Measurements from ENCODE around the gene CAPN14.

The CAPN14 gene

GRCh38 chr2:31241625-31242270, 24.4 kb upstream of the CAPN14 start:
- peak; percentile 0 for DNase-seq

DNA sequence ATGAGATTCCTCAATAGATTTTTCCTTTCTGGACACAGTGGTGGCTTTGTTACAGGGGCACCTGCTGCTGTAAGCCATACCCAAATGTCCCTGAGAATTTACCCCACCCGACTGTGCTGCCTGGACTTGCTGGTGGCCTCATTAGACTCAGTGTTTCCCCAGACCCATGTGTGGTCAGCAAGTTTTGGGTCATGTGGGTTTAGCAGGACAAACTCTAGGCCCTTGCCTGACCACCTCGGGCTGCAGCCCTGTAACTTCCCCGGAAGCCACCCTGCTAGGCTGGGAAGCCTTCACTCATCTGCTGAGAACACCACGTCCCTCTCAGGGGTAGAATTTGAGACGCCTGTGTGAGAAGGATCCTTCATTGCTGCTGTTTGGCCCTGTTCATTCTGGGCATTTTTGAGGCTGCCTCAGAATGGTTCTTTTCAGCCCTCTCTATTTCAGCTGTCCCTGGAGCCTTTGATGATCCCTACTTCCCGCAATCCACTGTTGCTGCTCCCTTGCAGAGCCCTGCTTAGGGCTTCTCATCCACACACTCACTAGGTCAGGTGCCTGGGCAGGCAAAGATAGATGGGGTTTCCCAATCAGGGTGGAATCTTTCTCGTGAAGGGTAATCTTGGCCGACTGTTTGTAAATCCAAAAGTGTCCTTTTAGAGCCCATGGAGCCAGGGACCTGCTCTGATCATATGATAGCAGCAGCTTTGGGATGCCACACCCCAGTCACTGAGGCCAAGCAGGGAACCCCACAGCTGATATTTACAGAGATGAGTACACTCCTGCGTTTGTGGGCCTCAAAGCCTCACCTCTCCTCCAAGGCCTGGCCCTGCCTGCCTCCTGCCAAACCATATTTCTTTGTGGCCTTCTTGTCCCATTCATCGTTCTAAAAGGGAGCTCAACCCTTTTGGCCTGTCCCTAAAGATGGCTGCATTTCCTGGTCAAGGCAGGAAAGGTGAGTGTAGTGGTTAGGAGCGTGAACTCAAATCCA, 23.4 kb upstream of the CAPN14 start:
- DNase-seq, result no peak

DNA sequence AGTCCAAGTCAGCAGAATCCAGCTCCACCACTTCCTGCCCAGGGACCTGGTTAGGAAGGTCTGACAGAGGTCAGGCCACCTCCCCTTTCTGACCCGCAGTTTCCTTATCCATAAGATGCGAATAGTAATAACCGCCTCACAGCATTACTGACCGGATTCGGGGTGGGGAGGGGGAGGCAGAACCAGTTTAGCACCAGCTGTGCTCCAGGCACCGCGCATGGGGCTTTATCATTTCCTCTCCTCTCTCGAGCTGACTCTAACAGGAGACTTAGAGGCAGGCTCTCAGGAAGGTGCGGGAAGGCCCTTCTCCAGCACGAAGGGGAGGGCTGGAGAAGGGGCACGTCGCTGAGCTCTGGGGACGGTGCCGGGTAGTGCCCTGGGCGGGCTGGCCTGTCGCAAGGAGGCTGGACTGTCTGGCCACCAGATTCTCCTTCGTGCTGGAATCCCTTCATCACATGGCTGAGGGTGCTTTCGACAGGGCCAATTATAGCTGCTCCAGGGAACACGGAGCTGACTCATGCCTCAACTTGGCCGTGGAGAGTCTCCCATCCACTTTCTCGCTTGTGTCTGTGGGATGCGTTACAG, 22.4 kb upstream of the CAPN14 start:
- no peak for DNase-seq

DNA sequence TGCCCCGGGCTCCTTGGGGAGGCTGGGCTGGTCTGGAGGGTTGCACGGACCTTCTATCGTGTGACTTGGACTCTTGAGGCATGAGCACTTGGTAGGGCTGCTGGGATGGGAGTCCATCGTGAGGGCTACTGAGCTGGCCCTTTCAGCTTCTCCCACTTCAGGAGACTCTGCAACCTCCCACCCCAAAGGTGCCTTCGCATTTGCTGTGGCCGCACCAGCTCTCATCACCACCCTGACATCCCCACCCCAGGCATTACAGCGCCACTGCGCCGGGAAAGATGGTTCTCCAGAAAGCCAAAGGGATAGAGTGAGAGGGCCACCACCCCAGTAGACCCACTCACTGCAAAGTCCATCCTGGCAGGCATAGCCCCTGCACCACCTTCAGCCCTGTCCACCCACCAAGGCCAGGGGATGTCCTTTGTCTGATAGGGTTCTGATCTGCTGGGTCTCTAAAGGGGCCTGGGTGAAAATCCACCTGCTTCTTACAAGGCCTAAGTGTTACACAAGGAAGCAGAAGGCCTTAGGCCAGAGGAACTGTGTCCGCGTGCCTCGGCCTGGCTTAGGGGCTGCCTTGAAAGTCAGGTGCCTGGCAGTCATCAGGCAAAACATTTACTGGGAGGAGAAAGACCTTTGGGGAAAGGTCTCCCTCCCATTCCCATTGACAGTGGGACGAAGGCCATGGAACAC, 21.7 kb upstream of the CAPN14 start:
- no peak for DNase-seq

- DNase-seq, result no peak
Observed at GRCh38 chr2:31238126-31238905, 21.0 kb upstream of the CAPN14 start.

DNA sequence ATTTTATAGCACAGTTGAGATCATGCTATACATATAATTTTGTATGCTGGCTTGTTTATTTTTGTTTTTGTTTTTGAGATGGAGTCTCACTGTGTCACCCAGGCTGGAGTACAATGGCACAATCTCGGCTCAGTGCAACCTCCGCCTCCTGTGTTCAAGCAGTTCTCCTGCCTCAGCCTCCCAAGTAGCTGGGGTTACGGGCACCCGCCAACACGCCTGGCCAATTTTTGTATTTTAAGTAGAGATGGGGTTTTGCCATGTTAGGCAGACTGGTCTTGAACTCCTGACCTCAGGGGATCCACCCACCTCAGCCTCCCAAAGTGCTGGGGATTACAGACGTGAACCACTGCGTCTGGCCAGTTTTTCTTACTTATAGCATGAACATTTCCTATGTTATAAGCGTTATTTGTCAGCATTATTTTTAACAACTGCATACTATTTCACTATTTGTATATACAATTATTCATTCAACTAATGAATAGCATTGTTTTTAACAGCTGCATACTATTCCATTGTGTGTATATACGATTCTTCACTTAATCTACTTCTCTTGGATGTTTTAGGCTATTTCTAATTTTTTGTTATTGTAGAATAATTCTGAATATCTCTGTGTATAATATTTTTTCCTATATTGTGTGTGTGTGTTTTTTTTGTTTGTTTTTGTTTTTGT, 20.2 kb upstream of the CAPN14 start:
- no peak for DNase-seq

- DNase-seq, result no peak
Observed at GRCh38 chr2:31236433-31237205, 19.3 kb upstream of the CAPN14 start.

- DNase-seq, result no peak
Observed at GRCh38 chr2:31235504-31235902, 18.2 kb upstream of the CAPN14 start.

DNA sequence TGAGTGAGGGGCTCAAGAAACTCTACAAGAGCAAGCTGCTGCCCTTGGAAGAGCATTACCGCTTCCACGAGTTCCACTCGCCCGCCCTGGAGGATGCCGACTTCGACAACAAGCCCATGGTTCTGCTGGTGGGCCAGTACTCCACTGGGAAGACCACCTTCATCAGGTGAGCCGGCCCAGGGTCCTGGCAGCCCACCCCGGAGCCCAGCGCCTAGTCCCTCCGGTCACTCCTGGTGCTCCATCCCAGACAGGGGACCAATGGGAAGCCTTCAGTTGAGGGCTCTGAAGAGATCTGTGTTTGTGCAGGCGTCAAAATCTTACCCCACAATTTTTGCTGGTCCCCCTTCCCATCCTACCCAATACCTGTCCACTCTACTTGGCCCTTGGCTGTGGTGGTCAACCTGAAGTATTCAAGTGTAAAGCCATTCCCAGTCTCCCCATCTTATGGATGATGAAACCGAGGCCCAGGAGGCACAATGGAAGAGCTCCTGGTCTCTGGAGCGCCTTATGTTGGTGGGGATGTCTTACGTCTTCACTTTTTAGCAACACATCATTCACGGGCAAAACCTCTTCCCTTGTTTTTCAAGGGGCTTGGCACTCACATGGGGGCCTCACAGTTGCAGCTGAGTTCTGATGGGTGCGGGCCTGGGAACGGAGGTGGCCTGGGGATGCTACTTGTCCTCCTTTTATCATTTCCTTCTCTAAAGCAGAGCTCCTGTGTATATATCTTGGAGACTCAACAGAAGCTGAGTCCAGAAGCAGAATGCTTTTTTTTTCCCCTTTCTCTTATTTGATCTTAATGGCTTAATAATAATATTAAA, 17.6 kb upstream of the CAPN14 start:
- no peak for DNase-seq

GRCh38 chr2:31233741-31234682, 16.7 kb upstream of the CAPN14 start, which contains the start of gene EHD3:
EHD3 (plus strand) TSS chr2:31234152; CDS start chr2:31234622, 470 bp downstream.
- DNase-seq, result peak; percentile 93

DNA sequence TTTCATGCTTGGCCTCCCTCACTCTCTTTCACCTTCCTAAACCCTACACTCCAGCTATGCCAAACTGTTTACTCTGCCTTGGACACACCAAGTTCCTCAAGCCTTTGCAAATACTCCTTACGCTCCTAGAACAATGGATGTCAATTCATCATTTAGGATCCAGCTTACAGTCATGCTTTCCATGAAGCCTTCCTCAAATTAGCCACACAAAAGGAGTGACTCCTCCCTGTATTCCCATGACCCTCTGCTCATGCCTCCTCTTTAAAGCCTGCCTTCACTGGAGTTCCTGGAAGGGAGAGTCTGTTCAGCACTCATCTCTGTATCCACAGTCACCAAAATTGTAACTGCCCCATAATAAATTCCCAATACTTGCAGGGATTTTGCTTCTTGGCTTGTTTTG, 15.9 kb upstream of the CAPN14 start:
- no peak for DNase-seq

DNA sequence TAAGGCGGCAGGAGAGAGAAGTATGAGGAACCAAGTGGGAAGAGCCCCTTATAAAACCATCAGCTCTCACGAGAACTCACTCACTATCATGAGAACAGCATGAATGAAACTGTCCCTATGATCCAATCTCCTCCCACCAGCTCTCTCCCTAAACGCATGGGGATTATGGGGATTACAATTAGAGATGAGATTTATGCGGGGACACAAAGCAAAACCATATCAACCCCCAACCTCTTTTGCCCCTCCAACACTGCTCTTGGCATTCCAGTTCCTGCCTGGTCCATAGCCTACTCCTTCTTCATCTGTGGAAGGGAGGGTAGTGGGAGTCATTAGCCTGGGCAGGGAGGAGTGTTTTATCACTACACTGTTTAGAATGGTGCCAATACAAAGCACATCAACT, 15.3 kb upstream of the CAPN14 start:
- DNase-seq, result no peak

- DNase-seq, result no peak
Observed at GRCh38 chr2:31231571-31232302, 14.4 kb upstream of the CAPN14 start.

DNA sequence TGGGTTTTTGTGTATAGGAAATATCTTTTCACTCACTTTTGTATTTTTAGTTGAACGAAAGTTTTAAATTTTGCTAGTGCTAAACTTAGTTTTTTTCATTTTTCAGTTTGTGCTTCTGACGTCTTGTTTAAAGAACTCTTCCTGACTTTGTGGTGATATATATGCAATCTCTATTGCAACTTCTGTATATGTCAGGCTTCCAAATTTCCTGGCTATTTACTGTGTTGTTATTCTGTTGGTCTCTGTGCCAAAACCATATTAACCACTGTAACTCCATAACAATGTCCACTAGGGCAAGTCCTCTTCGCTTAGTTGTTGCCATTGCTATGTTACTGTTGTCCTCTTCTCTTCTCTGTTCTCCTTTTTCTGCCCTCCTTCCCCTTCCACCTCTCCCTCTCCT, 13.4 kb upstream of the CAPN14 start:
- DNase-seq, result no peak

- no peak for DNase-seq
Observed at GRCh38 chr2:31228717-31229116, 11.4 kb upstream of the CAPN14 start.

GRCh38 chr2:31227711-31228125, 10.4 kb upstream of the CAPN14 start:
- no peak for DNase-seq

DNA sequence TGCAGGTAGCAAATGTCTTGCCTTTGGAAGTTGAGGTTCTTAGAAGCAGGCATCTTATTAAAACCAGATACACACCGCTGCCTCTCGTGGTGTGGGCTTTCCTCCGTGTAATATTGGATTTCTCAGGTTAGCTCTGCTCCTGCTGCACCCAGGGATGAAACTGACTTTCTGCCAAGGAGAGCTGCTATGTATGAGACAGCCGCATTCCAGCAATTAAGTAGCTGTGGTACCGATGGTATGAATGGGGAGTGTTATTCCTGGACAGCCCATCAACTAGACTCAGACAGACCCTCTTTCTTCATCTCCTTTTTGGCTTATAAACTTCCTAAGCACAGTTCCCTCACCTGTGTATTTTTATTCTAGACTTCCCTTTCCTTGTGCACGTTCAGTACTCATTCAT, 9.8 kb upstream of the CAPN14 start:
- DNase-seq, result no peak

- no peak for DNase-seq
Observed at GRCh38 chr2:31226266-31226665, 9.0 kb upstream of the CAPN14 start.
